Skeletal muscle tissue (tissue), 4 donors: ENCODE results near the gene TMCC3. TPM values are rescaled to one million over a fixed set of nuclear protein-coding genes. Genes with fewer than 3 reads are reported as not detected.
A peak's percentile ranks its signal among the peaks of the same experiment; 100 is the strongest.
"Not testable (repeated sequence)": the region's sequence is repeated elsewhere in the genome, so short reads cannot be mapped to it uniquely, and the experiment has no call there.

Experiments
- H3K27ac ChIP-seq: one replicate; pipeline ENCODE4 v1.7.0; 2013; ENCODE audit warnings: mild to moderate bottlenecking, low read depth, low read length, inconsistent platforms
- H3K27me3 ChIP-seq, 3 donors: one replicate each; pipeline ENCODE4 v1.7.0; 2013; ENCODE audit warnings: low read length in 3 of 3; ENCODE audit not compliant: control insufficient read depth in 3 of 3, insufficient read depth in 3 of 3
- H3K36me3 ChIP-seq, 3 donors: one replicate each; pipeline ENCODE4 v1.7.0; 2013; ENCODE audit warnings: low read length in 3 of 3; ENCODE audit not compliant: control insufficient read depth in 3 of 3, insufficient read depth in 3 of 3
- H3K4me1 ChIP-seq, 3 donors: one replicate each; pipeline ENCODE4 v1.7.0; 2013; ENCODE audit warnings: low read length in 3 of 3, mild to moderate bottlenecking in 3 of 3; ENCODE audit not compliant: control insufficient read depth in 3 of 3, insufficient read depth in 3 of 3
- H3K4me3 ChIP-seq, 3 donors: one replicate each; pipeline ENCODE4 v1.7.0; 2013; ENCODE audit warnings: low read length in 3 of 3
- H3K9ac ChIP-seq, 3 donors: one replicate each; pipeline ENCODE4 v1.7.0; 2013; ENCODE audit warnings: low read length in 3 of 3, mild to moderate bottlenecking in 3 of 3, moderate library complexity in 2 of 3, low read depth in 1 of 3
- H3K9me3 ChIP-seq, 3 donors: one replicate each; pipeline ENCODE4 v1.7.0; 2013; ENCODE audit warnings: low read length in 3 of 3; ENCODE audit not compliant: control insufficient read depth in 3 of 3
- total RNA-seq: library from RNA; depleted of rRNA; stranded (reverse); fragments of >200 nt; gene quantifications from one replicate; pipeline ENCODE4 v1.2.3, GENCODE V29; 2014
- donor health status: Osteomylitis.

The TMCC3 gene
- total RNA-seq, 1 donor from 2014 or later = 16.7 TPM

- H3K4me3 ChIP-seq = no peak overlapping the region
- peaks cover 7 to 12% (median 10%) of the 10 kb centered on the region in 3 donors for H3K4me1 ChIP-seq
- H3K27me3 ChIP-seq = no peaks in the 10 kb centered on the region
- no peaks in the 10 kb centered on the region for H3K9me3 ChIP-seq
- H3K9ac ChIP-seq = no peak overlapping the region
- no peak overlapping the region for H3K27ac ChIP-seq
- no peaks in the 10 kb centered on the region for H3K36me3 ChIP-seq
These were observed 55.2 kb downstream of the TMCC3 start for GRCh38 chr12:94595152-94595551.

- Histone ChIP-seq H3K9ac (no peak overlapping the region), H3K4me1 (peaks cover 6 to 12% (median 7%) of the 10 kb centered on the region in 3 donors), H3K4me3 (no peak overlapping the region), H3K27me3 (no peaks in the 10 kb centered on the region), H3K27ac (no peak overlapping the region), H3K36me3 (no peaks in the 10 kb centered on the region), H3K9me3 (no peaks in the 10 kb centered on the region)
These were observed 55.9 kb downstream of the TMCC3 start for GRCh38 chr12:94594443-94594825.

- Histone ChIP-seq H3K4me3 (no peak overlapping the region), H3K9me3 (no peaks in the 10 kb centered on the region), H3K9ac (no peak overlapping the region), H3K27me3 (no peaks in the 10 kb centered on the region), H3K4me1 (peaks cover 6 to 12% (median 7%) of the 10 kb centered on the region in 3 donors), H3K27ac (no peak overlapping the region), H3K36me3 (no peaks in the 10 kb centered on the region)
These were observed 56.4 kb downstream of the TMCC3 start for GRCh38 chr12:94593822-94594442.

- not testable (repeated sequence) for H3K9me3 ChIP-seq, H3K4me3 ChIP-seq, H3K27ac ChIP-seq, H3K9ac ChIP-seq, H3K36me3 ChIP-seq, H3K27me3 ChIP-seq
- H3K4me1 ChIP-seq = peaks cover 11 to 19% (median 14%) of the 10 kb centered on the region in 3 donors
These were observed 57.6 kb downstream of the TMCC3 start for GRCh38 chr12:94592723-94593122.

- H3K36me3 ChIP-seq = no peaks in the 10 kb centered on the region
- no peak overlapping the region for H3K27ac ChIP-seq
- peaks cover 13 to 18% (median 15%) of the 10 kb centered on the region in 3 donors for H3K4me1 ChIP-seq
- H3K9ac ChIP-seq = no peak overlapping the region
- H3K9me3 ChIP-seq = no peaks in the 10 kb centered on the region
- no peaks in the 10 kb centered on the region for H3K27me3 ChIP-seq
- no peak overlapping the region for H3K4me3 ChIP-seq
These were observed 58.3 kb downstream of the TMCC3 start for GRCh38 chr12:94592080-94592479.

GRCh38 chr12:94590428-94590827, 59.9 kb downstream of the TMCC3 start:
- no peak overlapping the region for H3K9ac ChIP-seq
- H3K27ac ChIP-seq = no peak overlapping the region
- peaks cover 13 to 22% (median 20%) of the 10 kb centered on the region in 3 donors for H3K4me1 ChIP-seq
- H3K27me3 ChIP-seq = no peaks in the 10 kb centered on the region
- H3K4me3 ChIP-seq = no peak overlapping the region
- no peaks in the 10 kb centered on the region for H3K36me3 ChIP-seq
- no peaks in the 10 kb centered on the region for H3K9me3 ChIP-seq

GRCh38 chr12:94589591-94590001, 60.8 kb downstream of the TMCC3 start:
- Histone ChIP-seq H3K36me3 (no peaks in the 10 kb centered on the region), H3K9me3 (no peaks in the 10 kb centered on the region), H3K4me1 (peaks cover 13 to 20% (median 19%) of the 10 kb centered on the region in 3 donors), H3K27me3 (no peaks in the 10 kb centered on the region), H3K9ac (no peak overlapping the region), H3K27ac (no peak overlapping the region), H3K4me3 (no peak overlapping the region)

GRCh38 chr12:94588346-94588745, 62.0 kb downstream of the TMCC3 start:
- Histone ChIP-seq H3K27ac (peak overlapping the region; percentile 30), H3K4me3 (no peak overlapping the region), H3K36me3 (no peaks in the 10 kb centered on the region), H3K9ac (no peak overlapping the region), H3K27me3 (no peaks in the 10 kb centered on the region), H3K4me1 (peaks cover 13 to 20% (median 17%) of the 10 kb centered on the region in 3 donors), H3K9me3 (no peaks in the 10 kb centered on the region)

- Histone ChIP-seq H3K36me3 (no peaks in the 10 kb centered on the region), H3K9me3 (no peaks in the 10 kb centered on the region), H3K27me3 (no peaks in the 10 kb centered on the region), H3K4me3 (peak overlapping the region in 1 of 3 donors; percentile 41), H3K9ac (no peak overlapping the region), H3K27ac (peak overlapping the region; percentile 30), H3K4me1 (peaks cover 13 to 20% (median 17%) of the 10 kb centered on the region in 3 donors)
These were observed 62.8 kb downstream of the TMCC3 start for GRCh38 chr12:94587266-94588241.
